IMR-90 (cell line): ENCODE measurements around the gene SCARB1. TPM values are rescaled to one million over a fixed set of nuclear protein-coding genes. Genes with fewer than 3 reads are reported as not detected.

Experiments
- ATAC-seq: fragments of 200-7000 bp; cut with Tn5 transposase; 2 replicates; pipeline ENCODE4 v1.9.1; 2020; ENCODE audit warnings: low read depth, mild to moderate bottlenecking, moderate library complexity
- BruUV-seq: library from RNA; stranded (reverse); fragments of 400-500 nt; replicated peaks from 2 replicates; lab custom pipeline; 2021; lab: Mats Ljungman, UMichigan
- CTCF ChIA-PET: fragments of 300-600 bp; formaldehyde crosslinking; extraction: SDS; loops from one replicate; lab custom pipeline; 2021; ENCODE audit warnings: antibody characterized with exemption; lab: Yijun Ruan, JAX
- POLR2A ChIA-PET: fragments of 300-600 bp; sonication (Branson Sonifier 250); formaldehyde crosslinking; loops from one replicate; lab custom pipeline; 2022; ENCODE audit warnings: antibody characterized with exemption; ENCODE audit not compliant: unreplicated experiment; lab: Charles Lee
- DNase-seq: peaks from one replicate; pipeline ENCODE4 v3.0.0; 2013
- H2AFZ ChIP-seq: replicated peaks from 2 replicates; pipeline ENCODE3; 2013; ENCODE audit warnings: low read length, mild to moderate bottlenecking; ENCODE audit not compliant: poor library complexity
- H2AK5ac ChIP-seq: 2 replicates; pipeline ENCODE4 v1.6.1; 2013; ENCODE audit warnings: low read depth, low read length, inconsistent platforms
- H2AK9ac ChIP-seq: replicated peaks from 2 replicates; pipeline ENCODE3; 2013; ENCODE audit warnings: mild to moderate bottlenecking, low read depth, low read length, moderate library complexity; ENCODE audit not compliant: poor library complexity
- H2BK120ac ChIP-seq: 2 replicates; pipeline ENCODE4 v1.6.1; 2013; ENCODE audit warnings: low read depth, low read length, inconsistent platforms
- H2BK15ac ChIP-seq: 3 replicates; pipeline ENCODE4 v1.6.1; 2013; ENCODE audit warnings: low read depth, low read length, inconsistent platforms
- H2BK20ac ChIP-seq: 2 replicates; pipeline ENCODE4 v1.6.1; 2013; ENCODE audit warnings: low read depth, mild to moderate bottlenecking, inconsistent platforms, low read length, moderate library complexity
- H2BK5ac ChIP-seq: 2 replicates; pipeline ENCODE4 v1.6.1; 2013; ENCODE audit warnings: mild to moderate bottlenecking, low read depth, low read length, inconsistent platforms; ENCODE audit not compliant: poor library complexity, severe bottlenecking
- H3K14ac ChIP-seq: replicated peaks from 2 replicates; pipeline ENCODE4 v1.6.1; 2013; ENCODE audit warnings: low read depth, low read length, inconsistent platforms
- H3K18ac ChIP-seq: 2 replicates; pipeline ENCODE4 v1.6.1; 2013; ENCODE audit warnings: low read depth, low read length, control low read depth
- H3K23ac ChIP-seq: 2 replicates; pipeline ENCODE4 v1.6.1; 2013; ENCODE audit warnings: low read depth, low read length, inconsistent platforms
- H3K27ac ChIP-seq: 2 replicates; pipeline ENCODE4 v1.5.1; 2013; ENCODE audit warnings: mild to moderate bottlenecking, control low read depth, low read length; ENCODE audit not compliant: insufficient read depth
- H3K27me3 ChIP-seq: 2 replicates; pipeline ENCODE4 v1.6.1; 2013; ENCODE audit warnings: low read length; ENCODE audit not compliant: control insufficient read depth, insufficient read depth
- H3K36me3 ChIP-seq: 2 replicates; pipeline ENCODE4 v1.6.1; 2013; ENCODE audit warnings: low read length, mixed read lengths; ENCODE audit not compliant: control insufficient read depth, insufficient read depth
- H3K4ac ChIP-seq: 2 replicates; pipeline ENCODE4 v1.6.1; 2013; ENCODE audit warnings: low read depth, low read length, inconsistent platforms
- H3K4me1 ChIP-seq: 2 replicates; pipeline ENCODE4 v1.6.1; 2013; ENCODE audit warnings: low read length, mixed read lengths; ENCODE audit not compliant: control insufficient read depth, insufficient read depth
- H3K4me2 ChIP-seq: 2 replicates; pipeline ENCODE4 v1.6.1; 2013; ENCODE audit warnings: low read depth, mild to moderate bottlenecking, control low read depth, low read length, moderate library complexity
- H3K4me3 ChIP-seq: 2 replicates; pipeline ENCODE4 v1.5.1; 2013; ENCODE audit warnings: low read depth, mild to moderate bottlenecking, control low read depth, low read length, moderate library complexity; ENCODE audit not compliant: insufficient read depth
- H3K56ac ChIP-seq: 2 replicates; pipeline ENCODE4 v1.6.1; 2013; ENCODE audit warnings: low read length, inconsistent platforms; ENCODE audit not compliant: insufficient read depth; ENCODE audit errors: extremely low read depth
- H3K79me1 ChIP-seq, 2 experiments: 2 replicates each; pipeline ENCODE4 v1.6.1; 2013; ENCODE audit warnings: low read length in 2 of 2, inconsistent platforms in 1 of 2, low read depth in 1 of 2
- H3K9ac ChIP-seq: 2 replicates; pipeline ENCODE4 v1.6.1; 2013; ENCODE audit warnings: low read depth, low read length, control low read depth
- H3K9me1 ChIP-seq: 2 replicates; pipeline ENCODE4 v1.6.1; 2013; ENCODE audit warnings: low read length, inconsistent platforms; ENCODE audit not compliant: insufficient read depth
- H3K9me3 ChIP-seq: 2 replicates; pipeline ENCODE4 v1.6.1; 2013; ENCODE audit warnings: low read length; ENCODE audit not compliant: control insufficient read depth, insufficient read depth
- H4K20me1 ChIP-seq: 2 replicates; pipeline ENCODE4 v1.6.1; 2013; ENCODE audit warnings: low read length, inconsistent platforms; ENCODE audit not compliant: insufficient read depth
- H4K5ac ChIP-seq: 2 replicates; pipeline ENCODE4 v1.6.1; 2013; ENCODE audit warnings: mild to moderate bottlenecking, low read depth, low read length, control low read depth
- H4K8ac ChIP-seq, 2 experiments: 2 replicates each; pipeline ENCODE4 v1.6.1; 2013; ENCODE audit warnings: low read depth in 2 of 2, low read length in 2 of 2, control low read depth in 1 of 2, inconsistent platforms in 1 of 2
- H4K91ac ChIP-seq: 2 replicates; pipeline ENCODE4 v1.6.1; 2013; ENCODE audit warnings: low read depth, low read length, inconsistent platforms; ENCODE audit not compliant: insufficient read depth
- BHLHE40 ChIP-seq: fragments of 150-350 bp; IDR thresholded peaks from 2 replicates; pipeline ENCODE4 v1.6.1; 2016; ENCODE audit warnings: mild to moderate bottlenecking, low read depth, low read length
- CEBPB ChIP-seq: IDR thresholded peaks from 2 replicates; pipeline ENCODE4 v1.6.1; 2012; ENCODE audit warnings: low read depth, low read length, improper control_type of control experiment
- CHD1 ChIP-seq: IDR thresholded peaks from 2 replicates; pipeline ENCODE4 v1.6.1; 2012; ENCODE audit warnings: low read depth, low read length, improper control_type of control experiment
- CTCF ChIP-seq: conservative IDR thresholded peaks from 2 replicates; pipeline ENCODE4 v1.5.1; 2012; ENCODE audit warnings: mild to moderate bottlenecking, low read depth, low read length, improper control_type of control experiment
- ELK1 ChIP-seq: fragments of 150-350 bp; IDR thresholded peaks from 2 replicates; pipeline ENCODE4 v1.6.1; 2016; ENCODE audit warnings: low read depth, mild to moderate bottlenecking, low read length, moderate library complexity, borderline replicate concordance
- FOS ChIP-seq: fragments of 150-350 bp; IDR thresholded peaks from 2 replicates; pipeline ENCODE4 v1.6.1; 2016; ENCODE audit warnings: low read depth, low read length
- MAFK ChIP-seq: IDR thresholded peaks from 2 replicates; pipeline ENCODE4 v1.6.1; 2012; ENCODE audit warnings: low read depth, low read length, improper control_type of control experiment
- MAZ ChIP-seq: IDR thresholded peaks from 2 replicates; pipeline ENCODE4 v1.6.1; 2012; ENCODE audit warnings: low read depth, mild to moderate bottlenecking, low read length, improper control_type of control experiment, moderate library complexity, borderline replicate concordance
- MXI1 ChIP-seq: IDR thresholded peaks from 2 replicates; pipeline ENCODE4 v1.6.1; 2012; ENCODE audit warnings: low read depth, mild to moderate bottlenecking, low read length, moderate library complexity, borderline replicate concordance
- NFE2L2 ChIP-seq: fragments of 150-350 bp; IDR thresholded peaks from 2 replicates; pipeline ENCODE4 v1.6.1; 2016; ENCODE audit warnings: low read depth, mild to moderate bottlenecking, low read length
- POLR2A ChIP-seq: IDR thresholded peaks from 2 replicates; pipeline ENCODE4 v1.6.1; 2012; ENCODE audit warnings: mild to moderate bottlenecking, low read depth, low read length
- RAD21 ChIP-seq: IDR thresholded peaks from 2 replicates; pipeline ENCODE4 v1.6.1; 2012; ENCODE audit warnings: low read length, improper control_type of control experiment
- RCOR1 ChIP-seq: IDR thresholded peaks from 2 replicates; pipeline ENCODE4 v1.6.1; 2012; ENCODE audit warnings: mild to moderate bottlenecking, low read length, improper control_type of control experiment; ENCODE audit not compliant: insufficient replicate concordance
- RFX5 ChIP-seq: IDR thresholded peaks from 2 replicates; pipeline ENCODE4 v1.8.0; 2012; ENCODE audit warnings: low read depth, mild to moderate bottlenecking, low read length, moderate library complexity
- SMC3 ChIP-seq: fragments of 150-350 bp; IDR thresholded peaks from 2 replicates; pipeline ENCODE4 v1.6.1; 2016; ENCODE audit warnings: low read depth, mild to moderate bottlenecking, antibody characterized with exemption, low read length, moderate library complexity
- USF2 ChIP-seq: fragments of 150-350 bp; IDR thresholded peaks from 2 replicates; pipeline ENCODE4 v1.6.1; 2017; ENCODE audit warnings: mild to moderate bottlenecking, antibody characterized with exemption, low read length, low read depth
- WGBS, 2 experiments: methylation state at CpG; one replicate each; pipeline versions ENCODE4 v1.1.5 to v1.1.7; 2013; ENCODE audit warnings: missing lambda C conversion rate in 2 of 2; ENCODE audit not compliant: insufficient read length in 1 of 2; ENCODE audit errors: extremely low coverage in 2 of 2; 5-methylcytosine and 5-hydroxymethylcytosine counted together
- dilution Hi-C: fragments of 300-500 bp; cut with HindIII; formaldehyde crosslinking; loops from one replicate; pipeline ENCODE4 v1.14.3; 2018; ENCODE audit warnings: low sequenced_read_pairs; ENCODE audit not compliant: unreplicated experiment
- in situ Hi-C: fragments of 300-500 bp; cut with MboI; formaldehyde crosslinking; loops from 3 replicates; pipeline ENCODE4 v1.14.3; 2019; ENCODE audit warnings: low sequenced_read_pairs, inconsistent platforms, mixed read lengths
- intact Hi-C: fragments of 100-400 bp; cut with micrococcal nuclease; formaldehyde crosslinking; loops from 2 replicates; pipeline ENCODE4 v1.10.0; 2022
- polyA plus RNA-seq, 3 experiments: library from polyadenylated mRNA; depleted of rRNA; stranded (reverse); fragments of >200 nt; gene quantifications; 2 replicates each; pipeline ENCODE4 v1.2.3, GENCODE V29; 2012; ENCODE audit warnings: low replicate concordance in 1 of 3
- total RNA-seq: library from RNA; depleted of rRNA; stranded (reverse); fragments of >200 nt; gene quantifications from 2 replicates; pipeline ENCODE4 v1.2.3, GENCODE V29; 2012

The SCARB1 gene
- total and polyA plus RNA-seq, 2 of the 4 experiments (the other 2 are of a cell fraction) = 3.0 to 24.8 TPM

DNA sequence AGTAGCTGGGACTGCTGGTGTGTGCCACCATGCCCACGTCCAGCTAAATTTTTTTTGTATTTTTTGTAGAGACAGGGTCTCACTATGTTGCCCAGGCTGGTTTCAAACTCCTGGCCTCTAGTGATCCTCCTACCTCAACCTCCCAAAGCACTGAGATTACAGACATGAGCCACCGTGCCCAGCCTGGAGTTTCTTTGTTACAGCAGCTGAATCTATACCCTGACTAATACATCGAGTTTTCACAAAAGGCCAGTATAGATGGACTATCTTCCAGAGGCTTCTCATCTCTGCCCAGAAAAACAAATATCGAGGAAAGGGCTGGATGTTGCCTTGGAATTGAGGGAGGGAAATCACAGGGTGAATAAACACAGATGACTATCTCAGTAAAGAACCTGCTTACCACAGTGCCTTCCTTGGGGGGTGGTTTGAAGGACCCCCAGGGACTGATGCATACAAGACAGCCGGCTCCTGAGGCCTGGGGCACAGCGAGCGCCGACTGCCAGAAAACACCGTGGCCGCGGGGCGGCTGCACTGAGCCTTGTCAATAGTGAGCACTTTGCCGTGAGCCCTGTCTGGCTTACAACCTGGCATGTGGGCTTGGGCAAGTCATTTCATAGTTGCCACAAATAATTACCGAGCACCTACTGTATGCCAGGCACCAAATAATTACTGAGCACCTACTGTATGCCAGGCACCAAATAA is 111.9 kb downstream of the SCARB1 start:
- no peak overlapping the region for H3K4me2 ChIP-seq
- no peak overlapping the region for H2BK5ac ChIP-seq
- no peak overlapping the region for H4K8ac ChIP-seq
- no peak overlapping the region for H2AFZ ChIP-seq
- H3K56ac ChIP-seq = no peak overlapping the region
- CTCF ChIA-PET = no interaction called here
- H4K20me1 ChIP-seq = no peaks in the 10 kb centered on the region
- peaks cover 7% of the 10 kb centered on the region for H3K9me3 ChIP-seq
- H3K27ac ChIP-seq = no peak overlapping the region
- no peak overlapping the region for H3K18ac ChIP-seq
- BruUV-seq = no TSS peak
- H3K4ac ChIP-seq = no peak overlapping the region
- no peak overlapping the region for H2BK120ac ChIP-seq
- dilution Hi-C loops = no loop called here
- H4K91ac ChIP-seq = no peak overlapping the region
- peaks cover 5% of the 10 kb centered on the region; the same call in 1 of the 2 replicates for H3K9me1 ChIP-seq
- no peak for TF ChIP-seq RCOR1
- no peak for TF ChIP-seq NFE2L2
- TF ChIP-seq POLR2A = no peak
- no peak for TF ChIP-seq SMC3
- no peak for TF ChIP-seq FOS
- TF ChIP-seq RAD21 = no peak
- TF ChIP-seq CTCF = no peak
- no peak for TF ChIP-seq CHD1
- no peak for TF ChIP-seq MAFK
- TF ChIP-seq BHLHE40 = no peak
- TF ChIP-seq USF2 = no peak
- no peak for TF ChIP-seq MXI1
- no peak for TF ChIP-seq MAZ
- TF ChIP-seq CEBPB = no peak
- no peak for TF ChIP-seq RFX5
- TF ChIP-seq ELK1 = no peak
- H3K27me3 ChIP-seq = no peaks in the 10 kb centered on the region
- in situ Hi-C loops = no loop called here
- H3K4me3 ChIP-seq = no peak overlapping the region
- no peak overlapping the region; the same call in 1 of the 2 replicates for H3K14ac ChIP-seq
- no peak overlapping the region for H3K23ac ChIP-seq
- POLR2A ChIA-PET = no interaction called here
- ATAC-seq (no peak), DNase-seq (no peak)
- H4K5ac ChIP-seq = no peak overlapping the region
- 97% methylated on average over 10 of the region's 14 CpGs; no CpG with 5 or more reads in 1 of the 2 experiments for WGBS, 2 experiments
- H3K9ac ChIP-seq = no peak overlapping the region
- H3K79me1 ChIP-seq = no peaks in the 10 kb centered on the region
- no peak overlapping the region for H2BK15ac ChIP-seq
- H2AK5ac ChIP-seq = no peak overlapping the region
- no peak overlapping the region for H2BK20ac ChIP-seq
- H3K4me1 ChIP-seq = peaks cover 18% of the 10 kb centered on the region
- intact Hi-C loops = loop anchor here (5.0 kb wide), 1 partner anchor 385 kb away; no protein-coding TSS in a partner anchor
- H3K36me3 ChIP-seq = no peaks in the 10 kb centered on the region
- no peak overlapping the region for H2AK9ac ChIP-seq
